IPS-NIHi11 (cell line): ENCODE measurements around the gene FANK1.
"Not testable (repeated sequence)": the region's sequence is repeated elsewhere in the genome, so short reads cannot be mapped to it uniquely, and the experiment has no call there.

Source experiments
- DNase-seq: peaks from one replicate; pipeline ENCODE4 v3.0.0; 2012; ENCODE audit warnings: mixed read lengths, low spot score

Gene FANK1

DNA sequence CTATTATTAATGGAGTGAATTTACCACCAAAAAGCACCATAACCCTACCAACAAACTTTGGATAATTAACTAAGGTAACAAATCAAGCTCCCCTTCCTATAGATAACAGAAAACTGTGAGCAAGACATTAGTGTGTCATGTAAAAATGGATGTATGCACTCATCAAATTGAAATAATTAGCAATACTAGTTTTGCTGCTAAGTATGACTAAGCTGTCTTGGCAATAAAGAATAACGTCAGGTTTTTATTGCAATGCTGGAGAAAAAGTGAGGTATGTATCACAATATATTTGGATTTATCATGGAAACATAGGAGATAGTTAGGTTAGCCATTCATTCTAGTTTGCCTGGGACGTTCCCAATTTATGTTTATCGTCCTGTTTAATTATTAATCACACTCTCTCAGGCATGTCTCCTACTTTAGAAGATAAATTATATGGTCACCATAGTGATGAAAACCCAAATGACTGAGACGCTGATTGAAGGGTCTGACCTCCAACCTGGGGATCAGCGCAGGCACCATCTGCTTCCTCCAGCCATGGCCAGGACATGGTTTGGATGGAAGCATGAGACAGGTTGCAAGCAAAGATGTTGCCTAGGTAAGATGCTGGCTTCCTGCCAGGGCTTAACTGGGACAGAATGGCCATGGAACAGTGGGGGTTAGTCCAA is 125.6 kb downstream of the FANK1 start:
- DNase-seq, result no peak

DNA sequence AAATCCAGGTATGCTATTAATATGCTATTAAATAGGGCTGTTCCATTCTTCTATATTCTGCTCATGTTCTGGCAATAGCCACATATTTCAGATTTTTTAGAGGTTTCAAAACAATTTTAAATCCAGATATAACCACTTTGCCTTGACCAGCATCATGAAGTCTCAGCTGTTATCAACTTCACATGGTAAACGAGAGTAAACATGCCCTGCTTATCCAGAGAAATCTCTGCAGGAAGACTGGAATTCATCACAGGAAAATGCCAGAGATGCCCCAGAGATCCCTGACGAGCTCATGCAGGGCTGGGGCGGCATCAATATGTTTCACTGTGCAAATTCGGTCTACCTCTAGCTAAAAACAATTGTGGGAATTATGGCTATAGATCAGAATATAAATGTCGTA is 126.5 kb downstream of the FANK1 start:
- DNase-seq, result no peak

DNA sequence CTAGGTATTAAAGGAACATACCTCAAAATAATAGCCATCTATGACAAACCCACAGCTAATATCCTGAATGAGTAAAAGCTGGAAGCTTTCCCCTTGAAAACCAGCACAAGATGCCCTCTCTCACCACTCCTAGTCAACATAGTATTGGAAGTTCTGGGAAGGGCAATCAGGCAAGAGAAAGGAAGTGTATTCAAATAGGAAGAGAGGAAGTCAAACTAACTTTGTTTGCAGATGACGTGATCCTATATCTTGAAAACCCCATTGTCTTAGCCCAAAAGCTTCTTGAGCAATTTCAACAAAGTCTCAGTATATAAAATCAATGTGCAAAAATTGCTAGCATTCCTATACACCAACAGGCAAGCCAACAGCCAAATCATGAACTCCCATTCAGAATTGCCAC is 131.3 kb downstream of the FANK1 start:
- DNase-seq, result no peak

DNA sequence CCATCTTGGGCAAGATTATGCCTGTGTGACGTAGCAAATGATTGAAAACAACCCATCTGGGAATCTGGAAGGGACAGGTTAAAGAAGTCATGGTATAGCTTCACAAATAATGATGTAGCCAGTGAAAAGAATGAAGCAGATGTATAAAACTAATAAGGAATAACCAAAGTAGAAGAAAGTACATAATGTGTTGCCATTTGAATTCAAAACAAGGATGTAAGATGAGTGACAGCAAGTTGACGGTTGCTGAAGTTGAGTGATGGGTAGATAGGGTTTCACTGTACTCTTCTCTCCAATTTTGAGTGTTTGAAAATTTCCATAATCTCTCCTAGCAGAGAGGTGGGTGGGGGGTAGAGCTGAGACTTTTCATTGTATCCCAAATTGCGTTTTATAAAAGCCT is 133.6 kb downstream of the FANK1 start:
- DNase-seq, result no peak

DNA sequence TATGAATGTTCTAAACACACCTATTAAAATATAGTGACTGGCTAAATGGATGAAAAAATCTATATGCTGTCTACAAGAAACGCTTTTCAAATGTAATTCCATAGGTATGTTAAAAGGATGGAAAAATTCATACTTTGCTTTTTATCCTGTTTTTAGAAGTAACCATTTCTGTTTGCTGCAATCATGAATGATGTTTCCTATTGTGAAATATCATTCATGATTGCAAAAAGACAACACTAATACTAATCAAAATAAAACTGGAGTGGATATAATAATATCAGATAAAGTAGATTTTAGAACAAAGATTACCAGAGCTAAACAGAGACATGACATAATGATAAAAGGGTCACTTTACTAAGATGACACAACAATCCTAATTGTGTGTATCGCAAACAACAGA is 138.2 kb downstream of the FANK1 start:
- no peak for DNase-seq

DNA sequence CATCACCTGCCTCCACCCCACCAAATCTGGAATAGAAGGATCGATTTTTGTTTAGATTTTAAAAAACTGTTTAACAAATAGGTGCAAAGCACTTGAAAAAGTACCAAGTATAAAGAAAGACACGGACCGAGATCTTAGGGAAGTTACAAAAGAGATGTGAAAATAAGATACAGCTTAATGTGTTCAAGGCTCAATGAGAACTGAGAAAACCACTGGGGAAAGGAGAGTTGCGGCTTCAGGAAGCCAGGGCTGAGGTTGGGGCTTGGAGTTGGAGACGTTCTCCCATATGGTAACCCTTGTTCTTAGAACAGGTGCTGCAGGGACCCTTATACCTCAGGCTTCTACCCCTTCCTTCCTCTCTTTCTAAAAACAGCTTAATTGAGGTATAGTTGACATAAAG is 140.2 kb downstream of the FANK1 start:
- DNase-seq, result no peak

DNA sequence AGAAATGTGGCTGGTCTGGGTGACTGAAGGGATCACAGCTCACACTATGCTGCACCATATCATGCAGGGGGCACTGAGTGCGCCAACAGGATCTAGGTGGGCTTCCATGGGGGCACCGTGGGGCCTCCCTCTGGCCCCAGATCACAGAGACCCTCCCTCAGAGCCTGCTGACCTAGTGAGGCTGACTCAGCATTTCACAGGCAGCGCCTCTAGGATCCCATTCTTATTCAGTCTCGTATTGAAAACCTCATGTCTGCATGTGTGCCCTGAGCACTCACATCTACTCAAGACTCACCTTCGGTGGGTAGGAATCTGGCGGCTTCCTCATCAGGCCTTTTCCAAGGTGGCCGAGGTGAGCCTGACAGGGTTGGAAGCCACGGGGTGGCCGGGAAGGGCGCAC is 141.6 kb downstream of the FANK1 start:
- DNase-seq, result no peak

DNA sequence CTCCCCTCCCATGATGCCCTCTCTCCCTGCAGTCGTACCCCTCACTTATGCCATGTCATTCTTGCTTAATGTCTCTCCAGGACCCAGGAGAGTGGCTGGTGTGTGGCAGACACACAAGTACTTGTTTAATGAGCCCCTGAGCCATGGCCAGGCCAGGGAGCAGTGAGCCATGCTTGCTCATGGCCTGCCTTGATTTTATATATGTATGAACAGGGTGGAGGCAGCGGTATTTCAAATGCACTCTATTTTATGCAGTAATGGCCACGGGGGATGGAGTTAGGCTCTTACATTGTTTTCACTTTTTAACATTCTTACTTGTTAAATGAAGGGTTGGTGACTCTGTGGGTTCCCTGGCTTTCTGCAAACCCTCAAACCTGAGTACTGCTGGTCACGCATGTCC is 144.8 kb downstream of the FANK1 start:
- DNase-seq, result no peak

DNA sequence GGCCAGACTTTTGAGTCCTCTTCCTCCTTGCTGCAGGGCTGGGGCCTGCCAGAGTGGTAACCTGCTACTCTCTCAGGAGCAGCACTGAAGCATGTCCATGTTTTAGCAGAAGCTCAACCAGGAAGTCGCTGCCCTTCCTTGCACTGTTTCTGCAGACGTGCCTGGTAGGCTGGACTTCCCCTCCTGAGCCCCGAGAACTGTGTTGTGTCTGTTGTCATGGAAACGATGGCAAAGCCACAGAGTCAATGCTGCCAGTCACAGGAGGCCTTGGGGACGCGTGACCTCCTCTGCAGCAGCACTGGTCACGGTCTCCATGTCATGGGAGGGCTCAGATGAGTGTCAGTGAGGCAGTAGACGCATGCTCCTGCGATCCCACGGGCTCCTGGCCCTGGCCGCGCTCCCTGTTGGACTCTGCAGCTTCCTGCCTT is 145.5 kb downstream of the FANK1 start:
- peak; percentile 80 for DNase-seq

DNA sequence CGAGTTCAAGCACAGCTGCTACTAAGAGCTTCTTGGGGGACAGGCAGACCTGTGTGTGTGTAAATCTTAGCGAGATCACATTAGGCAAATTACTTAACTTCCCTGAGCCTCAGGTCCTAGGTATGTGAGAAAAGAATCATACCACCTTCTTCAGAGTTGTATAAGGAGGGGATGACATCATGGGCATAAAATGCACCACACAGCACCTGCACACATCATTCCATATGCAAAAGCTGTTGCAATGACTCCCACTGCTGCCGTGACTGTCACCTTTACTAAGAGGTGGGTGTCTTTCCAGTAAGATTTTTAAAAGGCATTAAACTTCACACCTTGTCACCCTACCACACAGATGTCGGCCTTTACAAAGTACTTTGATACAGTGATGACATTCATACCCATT is 146.0 kb downstream of the FANK1 start:
- no peak for DNase-seq

DNA sequence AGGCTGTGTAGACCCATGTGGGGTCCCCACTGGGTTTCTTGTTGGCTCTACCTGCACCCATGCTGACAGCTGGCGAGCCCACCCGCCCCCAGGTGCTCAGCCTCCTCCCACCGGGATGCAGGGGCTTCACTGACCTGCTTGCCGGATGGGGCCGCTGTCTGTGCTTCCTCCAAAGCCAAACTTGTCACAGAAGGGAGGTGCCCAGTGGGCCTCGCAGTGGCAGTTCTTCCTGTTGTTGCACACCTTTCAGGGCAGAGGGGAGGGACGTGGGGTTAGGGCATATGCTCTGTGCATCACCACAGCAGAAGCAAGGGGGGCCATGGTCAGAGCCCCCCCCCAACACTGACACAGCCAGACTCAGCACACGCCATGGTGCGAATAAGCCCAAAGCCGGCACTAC is 146.5 kb downstream of the FANK1 start:
- no peak for DNase-seq

DNA sequence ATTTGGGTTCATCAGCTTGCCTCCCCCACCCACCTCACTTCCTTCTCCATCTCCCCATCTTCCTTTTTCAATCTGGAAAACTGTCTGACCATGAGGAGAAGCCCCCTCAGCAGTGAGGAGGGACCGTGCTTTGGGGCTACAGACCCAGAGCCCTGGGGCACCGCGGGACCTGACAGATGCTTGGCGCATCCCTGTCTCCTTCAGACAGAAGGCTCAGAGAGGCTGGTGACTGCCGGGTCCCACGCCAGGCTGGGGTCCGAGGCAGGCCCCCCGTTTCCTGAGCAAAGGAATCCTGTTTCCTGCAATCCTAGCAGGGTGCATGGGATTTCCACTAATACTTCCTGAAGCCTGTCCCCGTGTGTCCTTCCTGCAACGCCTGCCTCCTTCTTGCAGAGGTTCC is 147.0 kb downstream of the FANK1 start:
- no peak for DNase-seq

DNA sequence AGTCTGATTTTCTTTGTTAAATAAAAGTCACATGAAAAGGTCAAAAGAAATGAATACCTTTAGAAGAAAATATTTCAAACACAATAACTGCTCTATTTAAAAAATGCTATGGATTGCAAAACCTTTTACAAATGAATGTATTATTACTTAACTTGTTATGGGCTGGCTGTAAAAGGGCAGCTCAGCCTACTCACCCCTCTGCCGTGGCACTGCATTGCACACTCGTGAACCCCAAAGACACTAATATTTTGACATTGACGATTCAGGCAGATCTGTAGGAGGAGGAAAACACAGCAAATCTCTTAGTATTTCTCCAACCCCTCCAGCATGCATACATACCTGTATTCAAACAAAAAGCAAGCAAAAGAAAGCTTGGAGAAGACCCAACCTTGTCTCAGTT is 149.5 kb downstream of the FANK1 start:
- DNase-seq, result no peak

DNA sequence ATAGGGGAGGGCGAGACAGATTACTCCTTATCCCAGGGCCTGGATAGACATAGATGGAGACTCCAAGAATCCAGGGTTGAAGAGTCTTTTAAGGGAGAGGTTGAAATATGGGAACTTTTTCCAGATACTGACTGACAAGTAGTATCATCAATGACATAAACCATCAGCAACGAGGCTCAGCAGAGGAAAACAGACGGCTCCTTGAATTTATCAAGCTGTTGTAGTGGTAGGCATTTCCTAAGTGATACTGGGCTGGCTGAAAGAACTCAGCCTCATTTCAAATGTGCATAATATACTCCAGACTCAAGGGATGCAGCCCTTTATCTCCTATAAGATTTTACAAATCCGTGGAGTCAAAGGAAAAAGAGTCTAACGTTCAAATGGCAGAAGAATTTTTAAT is 150.5 kb downstream of the FANK1 start:
- DNase-seq, result no peak

DNA sequence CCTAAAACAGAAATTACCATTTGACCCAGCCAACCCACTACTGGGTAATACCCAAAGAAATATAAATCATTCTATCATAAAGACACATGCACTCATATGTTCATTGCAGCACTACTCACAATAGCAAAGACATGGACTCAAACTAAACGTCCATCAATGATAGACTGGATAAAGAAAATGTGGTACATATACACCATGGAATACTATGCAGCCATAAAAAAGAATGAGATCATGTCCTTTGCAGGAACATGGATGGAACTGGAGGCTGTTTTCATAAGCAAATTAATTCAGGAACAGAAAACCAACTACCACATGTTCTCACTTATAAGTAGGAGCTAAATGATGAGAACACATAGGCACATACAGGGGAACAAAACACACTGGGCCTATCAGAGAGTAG is 151.4 kb downstream of the FANK1 start:
- DNase-seq, result not testable (repeated sequence)

DNA sequence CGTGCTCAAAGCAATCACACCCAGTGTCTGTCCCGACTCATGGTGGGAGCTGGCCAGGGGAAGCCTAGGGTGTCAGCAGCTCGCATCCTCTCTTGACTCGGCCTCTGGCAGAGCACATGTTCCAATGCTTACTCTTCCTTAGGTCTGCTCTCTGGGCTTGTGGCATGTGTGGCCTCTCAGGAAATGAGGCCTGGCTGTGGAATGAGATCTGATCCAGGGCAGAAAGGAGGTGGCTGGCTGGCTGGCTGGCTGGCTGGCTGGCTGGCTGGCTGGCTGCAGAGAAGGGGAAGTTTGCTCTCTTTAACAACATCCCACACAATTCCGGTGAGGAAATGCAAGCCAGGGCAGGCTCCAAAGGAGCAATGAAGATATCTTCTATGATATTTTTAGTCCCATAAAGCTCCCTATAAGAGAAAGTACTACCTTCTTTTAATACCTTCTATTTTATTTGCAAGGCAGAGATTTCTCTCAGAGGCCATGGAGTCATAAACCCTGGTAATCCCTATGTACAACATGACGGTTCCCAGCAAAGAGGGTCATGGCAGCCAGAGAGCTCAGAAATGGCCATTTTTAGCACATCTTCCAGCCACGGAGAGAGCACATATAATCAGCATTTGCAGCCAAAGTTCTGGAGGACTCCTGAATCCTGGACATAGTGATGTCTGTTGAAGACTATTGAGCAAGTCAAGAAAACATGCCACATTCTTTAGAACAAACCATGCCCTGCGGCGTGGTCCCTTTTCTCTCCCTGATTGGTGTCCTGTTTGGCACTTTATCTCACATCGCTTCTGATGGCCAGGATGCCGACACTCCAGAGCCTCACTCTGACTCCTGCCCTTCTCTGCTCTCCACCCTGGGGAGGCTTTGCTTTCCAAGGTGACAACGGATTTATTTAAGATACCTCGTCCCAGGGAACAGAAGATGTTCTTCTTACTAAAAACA is 153.7 kb downstream of the FANK1 start:
- no peak for DNase-seq

DNA sequence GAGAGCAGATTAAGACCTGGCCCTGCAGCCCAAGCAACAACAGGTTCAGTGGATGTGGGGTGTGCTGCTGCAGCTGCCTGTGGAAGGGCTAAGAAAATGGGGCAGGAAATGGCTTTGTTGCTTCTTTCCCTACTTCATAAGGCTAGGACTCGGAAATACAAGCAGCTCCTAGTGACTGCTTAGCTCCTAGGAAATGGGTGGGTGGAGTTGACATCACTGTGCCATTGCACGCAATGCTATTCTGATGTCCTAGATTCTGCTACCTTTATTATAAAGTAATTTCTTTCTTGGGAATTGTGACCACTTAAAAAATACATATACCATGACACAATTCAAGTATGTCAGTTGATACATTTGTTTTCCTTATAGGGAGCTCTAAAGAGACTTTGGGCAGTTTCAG is 155.8 kb downstream of the FANK1 start:
- DNase-seq, result no peak

DNA sequence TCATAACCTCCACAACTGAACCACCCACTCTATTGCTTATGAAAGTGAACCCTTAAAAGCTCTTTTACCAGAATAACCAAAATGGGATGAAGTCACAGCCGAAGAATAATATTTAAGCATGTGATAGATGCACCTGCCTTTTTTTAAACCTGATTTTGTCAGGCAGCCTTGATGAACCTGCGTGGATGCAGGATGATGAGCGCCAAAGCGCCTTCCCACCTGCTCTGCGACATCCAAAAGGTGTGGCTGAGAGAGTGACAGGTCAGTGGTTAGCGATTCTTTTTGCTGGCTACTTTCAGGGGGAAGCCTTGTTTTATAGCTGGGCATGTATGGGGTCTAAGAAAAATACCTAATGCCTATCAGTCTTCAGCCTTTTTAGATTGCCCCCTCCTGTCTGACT is 157.8 kb downstream of the FANK1 start:
- DNase-seq, result no peak

DNA sequence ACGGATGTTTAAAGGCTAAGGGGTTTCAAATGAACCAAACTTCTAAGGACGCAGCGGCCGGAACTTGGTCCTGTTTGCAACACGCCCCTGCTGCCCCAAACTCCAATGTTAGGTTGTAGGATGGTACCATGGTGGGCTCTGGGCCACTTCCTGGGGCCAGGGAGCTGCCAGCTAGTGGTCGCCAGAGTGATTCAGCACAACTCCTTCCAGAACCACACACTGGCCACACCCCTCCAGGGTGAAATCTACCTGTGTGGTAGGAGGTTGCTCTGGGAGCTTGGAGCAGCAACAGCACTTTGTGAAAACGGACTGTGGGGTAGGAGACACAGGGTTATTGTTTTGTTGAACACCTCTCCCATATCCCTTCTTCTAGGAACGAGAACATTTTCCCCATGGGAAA is 161.1 kb downstream of the FANK1 start:
- DNase-seq, result no peak

DNA sequence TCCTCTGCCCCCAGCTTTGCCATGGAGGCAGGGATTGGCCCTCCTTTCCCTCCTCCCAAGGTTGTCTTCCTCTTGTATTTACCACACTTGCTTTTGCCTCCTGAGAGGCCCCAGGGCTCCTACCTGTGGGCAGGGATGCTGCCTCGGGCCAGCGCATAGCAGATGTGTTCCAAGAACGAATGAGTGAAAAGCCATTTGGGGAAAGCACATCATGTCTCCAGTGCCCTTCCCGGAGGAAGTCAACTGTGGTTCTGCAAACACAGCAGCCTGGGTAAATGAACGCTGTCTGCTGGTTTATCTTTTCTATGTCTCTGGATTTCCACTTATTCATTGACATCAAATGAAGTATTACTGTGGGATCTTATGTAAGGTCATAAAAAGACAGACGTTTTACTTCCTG is 161.7 kb downstream of the FANK1 start:
- no peak for DNase-seq

DNA sequence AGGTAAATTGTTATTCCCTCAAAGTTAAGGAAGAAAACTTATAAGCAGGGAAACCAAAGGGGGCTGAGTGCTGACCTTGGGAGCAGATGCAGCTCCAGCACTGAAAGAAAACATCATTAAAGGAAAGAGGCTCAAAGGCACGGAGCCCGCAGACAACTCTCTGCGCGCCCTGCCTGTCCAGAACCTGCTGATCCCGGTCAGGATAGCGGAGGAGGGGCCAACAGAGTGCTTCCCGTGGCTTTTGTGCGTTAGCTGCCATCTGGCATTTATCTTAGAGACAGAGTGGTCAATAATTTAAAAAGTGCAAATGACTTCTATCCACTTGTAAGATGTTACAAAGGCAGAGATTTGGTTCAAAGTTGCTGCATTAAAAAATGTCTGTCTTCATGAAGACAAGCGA is 162.1 kb downstream of the FANK1 start:
- no peak for DNase-seq
